Fibroblast of the aortic adventitia (primary cell): ENCODE data around the gene HASPIN. TPM values are rescaled to one million over a fixed set of nuclear protein-coding genes. Genes with fewer than 3 reads are reported as not detected.

Experiments
- DNase-seq: peaks from one replicate; pipeline ENCODE4 v3.0.0-alpha.2; 2010; ENCODE audit warnings: low read depth
- H3K4me3 ChIP-seq: 2 replicates; pipeline ENCODE4 v1.5.1; 2011; ENCODE audit warnings: low read depth, mild to moderate bottlenecking, control low read depth, low read length, moderate library complexity
- total RNA-seq: library from RNA; depleted of rRNA; stranded (reverse); fragments of >200 nt; gene quantifications from 2 replicates; pipeline ENCODE4 v1.2.3, GENCODE V29; 2012; ENCODE audit warnings: low replicate concordance
- TF ChIP-seq, protein P1 (sequence below): IDR thresholded peaks from 2 replicates; pipeline ENCODE4 v1.5.1; 2011; ENCODE audit warnings: mild to moderate bottlenecking, low read length, control low read depth, inconsistent platforms; ENCODE audit not compliant: insufficient read depth

HASPIN gene
- total RNA-seq, 1 donor: 10.5 TPM

DNA sequence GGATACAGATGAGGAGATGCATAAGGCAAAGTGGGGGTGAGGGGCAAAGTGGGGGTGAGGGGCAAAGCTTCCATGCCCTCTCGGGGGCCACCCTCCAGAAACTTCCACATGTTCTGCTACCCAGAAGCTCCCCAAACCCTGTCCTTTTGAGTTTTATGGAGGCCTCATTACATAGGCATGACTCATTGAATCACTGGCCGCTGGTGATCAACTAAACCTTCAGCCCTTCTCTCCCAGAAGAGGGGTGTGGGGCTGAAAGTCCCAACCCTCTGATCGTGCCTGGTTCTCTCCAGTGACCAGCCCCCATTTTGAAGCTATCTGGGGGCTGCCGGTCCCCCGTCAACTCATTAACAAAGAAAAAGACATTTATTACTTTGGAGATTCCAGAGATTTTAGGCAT is 49.8 kb downstream of the HASPIN start:
- H3K4me3 ChIP-seq: no peak overlapping the region
- peak; percentile 40 for DNase-seq
- TF ChIP-seq, protein P1, sequence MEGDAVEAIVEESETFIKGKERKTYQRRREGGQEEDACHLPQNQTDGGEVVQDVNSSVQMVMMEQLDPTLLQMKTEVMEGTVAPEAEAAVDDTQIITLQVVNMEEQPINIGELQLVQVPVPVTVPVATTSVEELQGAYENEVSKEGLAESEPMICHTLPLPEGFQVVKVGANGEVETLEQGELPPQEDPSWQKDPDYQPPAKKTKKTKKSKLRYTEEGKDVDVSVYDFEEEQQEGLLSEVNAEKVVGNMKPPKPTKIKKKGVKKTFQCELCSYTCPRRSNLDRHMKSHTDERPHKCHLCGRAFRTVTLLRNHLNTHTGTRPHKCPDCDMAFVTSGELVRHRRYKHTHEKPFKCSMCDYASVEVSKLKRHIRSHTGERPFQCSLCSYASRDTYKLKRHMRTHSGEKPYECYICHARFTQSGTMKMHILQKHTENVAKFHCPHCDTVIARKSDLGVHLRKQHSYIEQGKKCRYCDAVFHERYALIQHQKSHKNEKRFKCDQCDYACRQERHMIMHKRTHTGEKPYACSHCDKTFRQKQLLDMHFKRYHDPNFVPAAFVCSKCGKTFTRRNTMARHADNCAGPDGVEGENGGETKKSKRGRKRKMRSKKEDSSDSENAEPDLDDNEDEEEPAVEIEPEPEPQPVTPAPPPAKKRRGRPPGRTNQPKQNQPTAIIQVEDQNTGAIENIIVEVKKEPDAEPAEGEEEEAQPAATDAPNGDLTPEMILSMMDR: no peak

DNA sequence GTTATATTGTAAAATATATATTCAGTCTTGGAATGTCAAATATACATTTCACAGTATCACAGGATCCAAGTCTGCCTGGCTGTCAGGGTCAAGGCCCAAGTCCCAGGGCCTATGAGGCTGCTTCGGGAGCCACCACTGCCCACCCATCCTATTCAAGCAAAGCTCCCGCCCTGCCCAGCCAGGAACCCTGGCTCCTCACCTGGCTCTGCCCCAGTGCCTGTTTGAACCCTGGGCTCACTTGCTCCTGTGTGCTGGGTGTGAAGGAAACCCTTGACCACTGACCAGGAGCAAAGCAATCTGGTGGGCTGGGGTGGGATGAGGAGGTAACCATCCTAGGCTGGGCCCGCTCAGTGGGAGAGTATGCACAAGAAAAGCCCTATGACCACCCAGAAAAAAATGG is 50.3 kb downstream of the HASPIN start:
- no peak overlapping the region for H3K4me3 ChIP-seq
- DNase-seq: no peak
- TF ChIP-seq, protein P1: no peak

Other genes with a start within 250 kb of the HASPIN start
- gene ASPA, start 247.9 kb upstream of the HASPIN start, total RNA-seq: 1.9 and 9.7 TPM in 2 replicates
- 1.5 and 1.9 TPM in 2 replicates for gene TRPV3, start 166.1 kb upstream of the HASPIN start, total RNA-seq
- 2.3 and 16.0 TPM in 2 replicates for gene TRPV1, start 114.5 kb upstream of the HASPIN start, total RNA-seq
- 2.9 and 15.0 TPM in 2 replicates for gene SHPK, start 87.7 kb upstream of the HASPIN start, total RNA-seq
- 13.3 and 27.7 TPM in 2 replicates for gene CTNS, start 87.1 kb upstream of the HASPIN start, total RNA-seq
- gene TAX1BP3, start 55.3 kb upstream of the HASPIN start, total RNA-seq: 87.5 and 222 TPM in 2 replicates
- 17.9 TPM in 1 of 2 replicates, not detected in the other for gene EMC6, start 55.1 kb upstream of the HASPIN start, total RNA-seq
- 0.27 and 1.2 TPM in 2 replicates for gene P2RX5, start 27.7 kb upstream of the HASPIN start, total RNA-seq
- gene ITGAE, start 77.3 kb downstream of the HASPIN start, total RNA-seq: 19.7 and 37.4 TPM in 2 replicates
- 17.1 and 22.9 TPM in 2 replicates for gene NCBP3, start 122.3 kb downstream of the HASPIN start, total RNA-seq
- 8.3 and 17.7 TPM in 2 replicates for gene CAMKK1, start 169.2 kb downstream of the HASPIN start, total RNA-seq
- not detected in 2 replicates for gene P2RX1, start 192.6 kb downstream of the HASPIN start, total RNA-seq
- gene ATP2A3, start 240.5 kb downstream of the HASPIN start, total RNA-seq: 2.0 and 2.3 TPM in 2 replicates